Memory B cell (primary cell): Measurements from ENCODE around the gene KLHL18.
A peak's percentile ranks its signal among the peaks of the same experiment; 100 is the strongest.
"Not testable (repeated sequence)": the region's sequence is repeated elsewhere in the genome, so short reads cannot be mapped to it uniquely, and the experiment has no call there.

Experiments used
- ATAC-seq: fragments of 150-1000 bp; cut with Tn5 transposase; 2 replicates; pipeline ENCODE4 v1.10.0; 2021; ENCODE audit warnings: low read depth, mild to moderate bottlenecking, moderate library complexity
- DNase-seq, 2 donors: peaks; one replicate each; pipeline ENCODE4 v3.0.0; 2022; ENCODE audit warnings: low spot score in 2 of 2
- H3K27ac Mint-ChIP-seq: one replicate; pipeline ENCODE4 v1.8.0; 2022; ENCODE audit warnings: mild to moderate bottlenecking, moderate library complexity, mixed read lengths
- H3K27me3 Mint-ChIP-seq: one replicate; pipeline ENCODE4 v1.8.0; 2022; ENCODE audit warnings: mixed read lengths
- H3K36me3 Mint-ChIP-seq: one replicate; pipeline ENCODE4 v1.8.0; 2022; ENCODE audit warnings: mild to moderate bottlenecking, mixed read lengths
- H3K4me1 Mint-ChIP-seq: one replicate; pipeline ENCODE4 v1.8.0; 2022; ENCODE audit warnings: mixed read lengths
- H3K4me3 Mint-ChIP-seq: one replicate; pipeline ENCODE4 v1.8.0; 2022; ENCODE audit warnings: mild to moderate bottlenecking, moderate library complexity, mixed read lengths
- H3K9me3 Mint-ChIP-seq: one replicate; pipeline ENCODE4 v1.8.0; 2022; ENCODE audit warnings: mixed read lengths

The KLHL18 gene

GRCh38 chr3:47291158-47291753 lies 8.5 kb downstream of the KLHL18 start:
- Mint-ChIP-seq H3K4me1 (peaks cover 59% of the 10 kb centered on the region), H3K27ac (peak overlapping the region; percentile 87), H3K36me3 (peaks cover 23% of the 10 kb centered on the region), H3K27me3 (no peaks in the 10 kb centered on the region), H3K9me3 (no peaks in the 10 kb centered on the region), H3K4me3 (peak overlapping the region; percentile 47)
- no peak for DNase-seq
- peak; percentile 9 for ATAC-seq

GRCh38 chr3:47291754-47292420 lies 9.1 kb downstream of the KLHL18 start:
- ATAC-seq (peak; percentile 80), DNase-seq (peak in 1 of 2 donors; percentile 14)
- peaks cover 65% of the 10 kb centered on the region for H3K4me1 Mint-ChIP-seq
- H3K27ac Mint-ChIP-seq: peak overlapping the region; percentile 87
- H3K27me3 Mint-ChIP-seq, H3K9me3 Mint-ChIP-seq: not testable (repeated sequence)
- peak overlapping the region; percentile 47 for H3K4me3 Mint-ChIP-seq
- peaks cover 22% of the 10 kb centered on the region for H3K36me3 Mint-ChIP-seq

- Mint-ChIP-seq H3K9me3 (no peaks in the 10 kb centered on the region), H3K27me3 (no peaks in the 10 kb centered on the region), H3K27ac (peak overlapping the region; percentile 45), H3K4me3 (no peak overlapping the region), H3K4me1 (peaks cover 71% of the 10 kb centered on the region), H3K36me3 (peaks cover 18% of the 10 kb centered on the region)
- no peak for DNase-seq
- no peak for ATAC-seq
Observed at GRCh38 chr3:47293822-47294221, 11.1 kb downstream of the KLHL18 start.

GRCh38 chr3:47294392-47294791 lies 11.6 kb downstream of the KLHL18 start:
- H3K36me3 Mint-ChIP-seq: peaks cover 16% of the 10 kb centered on the region
- H3K9me3 Mint-ChIP-seq: no peaks in the 10 kb centered on the region
- ATAC-seq (no peak), DNase-seq (no peak)
- H3K4me1 Mint-ChIP-seq: peaks cover 72% of the 10 kb centered on the region
- H3K27me3 Mint-ChIP-seq: no peaks in the 10 kb centered on the region
- H3K4me3 Mint-ChIP-seq: no peak overlapping the region
- peak overlapping the region; percentile 45 for H3K27ac Mint-ChIP-seq

GRCh38 chr3:47295322-47295721 lies 12.6 kb downstream of the KLHL18 start:
- Mint-ChIP-seq H3K36me3 (peaks cover 18% of the 10 kb centered on the region), H3K27ac (peak overlapping the region; percentile 92), H3K4me1 (peaks cover 70% of the 10 kb centered on the region)

GRCh38 chr3:47295976-47296375 lies 13.2 kb downstream of the KLHL18 start:
- H3K36me3 Mint-ChIP-seq: peaks cover 18% of the 10 kb centered on the region
- peak; percentile 55 for ATAC-seq
- peak overlapping the region; percentile 52 for H3K4me3 Mint-ChIP-seq
- DNase-seq: no peak
- H3K4me1 Mint-ChIP-seq: peaks cover 63% of the 10 kb centered on the region
- H3K27me3 Mint-ChIP-seq: no peaks in the 10 kb centered on the region
- no peaks in the 10 kb centered on the region for H3K9me3 Mint-ChIP-seq
- H3K27ac Mint-ChIP-seq: peak overlapping the region; percentile 92

More at GRCh38 chr3:47295322-47295721, 12.6 kb downstream of the KLHL18 start:
- H3K4me3 Mint-ChIP-seq: no peak overlapping the region
- H3K9me3 Mint-ChIP-seq: no peaks in the 10 kb centered on the region
- no peak for DNase-seq
- ATAC-seq: no peak
- H3K27me3 Mint-ChIP-seq: no peaks in the 10 kb centered on the region

- Mint-ChIP-seq H3K27me3 (no peaks in the 10 kb centered on the region), H3K4me1 (peaks cover 61% of the 10 kb centered on the region), H3K4me3 (peak overlapping the region; percentile 52), H3K9me3 (no peaks in the 10 kb centered on the region), H3K27ac (peak overlapping the region; percentile 92), H3K36me3 (peaks cover 24% of the 10 kb centered on the region)
- DNase-seq (no peak), ATAC-seq (peak; percentile 33)
Observed at GRCh38 chr3:47296562-47297302, 14.0 kb downstream of the KLHL18 start.

GRCh38 chr3:47298439-47298838 lies 15.7 kb downstream of the KLHL18 start:
- Mint-ChIP-seq H3K4me3 (no peak overlapping the region), H3K27me3 (no peaks in the 10 kb centered on the region), H3K9me3 (no peaks in the 10 kb centered on the region), H3K27ac (peak overlapping the region; percentile 83), H3K36me3 (peaks cover 33% of the 10 kb centered on the region), H3K4me1 (peaks cover 60% of the 10 kb centered on the region)
- DNase-seq: no peak
- ATAC-seq: no peak

GRCh38 chr3:47299381-47300318 lies 16.9 kb downstream of the KLHL18 start:
- ATAC-seq (no peak), DNase-seq (no peak)
- Mint-ChIP-seq H3K9me3 (no peaks in the 10 kb centered on the region), H3K4me1 (peaks cover 50% of the 10 kb centered on the region), H3K36me3 (peaks cover 30% of the 10 kb centered on the region), H3K27ac (peak overlapping the region; percentile 83), H3K4me3 (peak overlapping the region; percentile 32), H3K27me3 (no peaks in the 10 kb centered on the region)

- Mint-ChIP-seq H3K27ac (no peak overlapping the region), H3K4me1 (peaks cover 44% of the 10 kb centered on the region), H3K36me3 (peaks cover 30% of the 10 kb centered on the region), H3K9me3 (no peaks in the 10 kb centered on the region), H3K27me3 (no peaks in the 10 kb centered on the region), H3K4me3 (no peak overlapping the region)
- ATAC-seq: no peak
- no peak for DNase-seq
Observed at GRCh38 chr3:47301456-47301855, 18.7 kb downstream of the KLHL18 start.

GRCh38 chr3:47306022-47306421 lies 23.3 kb downstream of the KLHL18 start:
- no peak overlapping the region for H3K4me3 Mint-ChIP-seq
- H3K27me3 Mint-ChIP-seq: no peaks in the 10 kb centered on the region
- H3K36me3 Mint-ChIP-seq: peaks cover 39% of the 10 kb centered on the region
- peaks cover 28% of the 10 kb centered on the region for H3K4me1 Mint-ChIP-seq
- no peak for DNase-seq
- H3K27ac Mint-ChIP-seq: no peak overlapping the region
- no peaks in the 10 kb centered on the region for H3K9me3 Mint-ChIP-seq
- no peak for ATAC-seq

GRCh38 chr3:47309231-47309630 lies 26.5 kb downstream of the KLHL18 start:
- peaks cover 23% of the 10 kb centered on the region for H3K36me3 Mint-ChIP-seq
- H3K4me3 Mint-ChIP-seq: not testable (repeated sequence)

GRCh38 chr3:47310391-47310790 lies 27.6 kb downstream of the KLHL18 start:
- ATAC-seq: no peak
- Mint-ChIP-seq H3K27me3 (no peaks in the 10 kb centered on the region), H3K4me3 (no peak overlapping the region), H3K36me3 (peaks cover 21% of the 10 kb centered on the region), H3K4me1 (peaks cover 33% of the 10 kb centered on the region), H3K9me3 (no peaks in the 10 kb centered on the region), H3K27ac (peak overlapping the region; percentile 37)
- no peak for DNase-seq

More at GRCh38 chr3:47309231-47309630, 26.5 kb downstream of the KLHL18 start:
- peaks cover 27% of the 10 kb centered on the region for H3K4me1 Mint-ChIP-seq
- ATAC-seq, H3K27ac Mint-ChIP-seq, H3K9me3 Mint-ChIP-seq, DNase-seq, H3K27me3 Mint-ChIP-seq: not testable (repeated sequence)
